Measurements from ENCODE around the gene PAX5. TPM values are rescaled to one million over a fixed set of nuclear protein-coding genes. Genes with fewer than 3 reads are reported as not detected.

Gene PAX5
- total RNA-seq, 1 donor from 2014 or later, result not detected

DNA sequence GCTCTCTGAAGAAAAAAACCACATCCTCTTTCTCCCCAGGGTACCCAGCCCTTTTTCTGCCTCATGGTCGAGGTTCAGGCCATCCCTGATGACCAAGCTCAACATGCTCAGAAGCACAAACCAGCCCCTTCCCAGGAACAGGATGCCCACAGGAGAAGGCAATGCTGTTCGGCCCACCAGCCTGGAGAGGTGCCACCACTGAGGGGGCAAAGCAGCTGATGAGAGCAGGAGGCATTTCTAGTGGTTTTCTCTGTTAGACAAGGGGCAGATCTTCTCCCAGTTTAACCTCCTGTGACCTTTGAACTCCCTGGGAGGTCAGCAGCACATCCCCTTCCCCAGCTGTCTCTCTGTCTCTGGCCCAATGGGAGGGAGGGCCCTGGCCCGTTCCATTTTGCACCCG lies 73.0 kb downstream of the PAX5 start:
- no peaks in the 10 kb centered on the region for H3K9me3 ChIP-seq
- H3K36me3 ChIP-seq, result no peaks in the 10 kb centered on the region
- intact Hi-C loops (cut with DNase I), result no loop called here
- no peak for TF ChIP-seq CTCF (IDR thresholded peaks at IDR 0.05)
- no peak for DNase-seq (ENCODE audit: low spot score in 2 of 2)
- no peaks in the 10 kb centered on the region for H3K27me3 ChIP-seq
- H3K27ac ChIP-seq, result no peak overlapping the region
- no peak overlapping the region for H3K4me3 ChIP-seq
- H3K4me1 ChIP-seq, result no peaks in the 10 kb centered on the region

GRCh38 chr9:36960575-36960955 lies 73.5 kb downstream of the PAX5 start:
- Histone ChIP-seq H3K9me3 (no peaks in the 10 kb centered on the region), H3K36me3 (no peaks in the 10 kb centered on the region), H3K27ac (no peak overlapping the region), H3K4me3 (no peak overlapping the region), H3K27me3 (no peaks in the 10 kb centered on the region), H3K4me1 (no peaks in the 10 kb centered on the region)
- no peak for TF ChIP-seq CTCF (IDR thresholded peaks at IDR 0.05)
- intact Hi-C loops (cut with DNase I), result no loop called here
- no peak for DNase-seq (ENCODE audit: low spot score in 2 of 2)

DNA sequence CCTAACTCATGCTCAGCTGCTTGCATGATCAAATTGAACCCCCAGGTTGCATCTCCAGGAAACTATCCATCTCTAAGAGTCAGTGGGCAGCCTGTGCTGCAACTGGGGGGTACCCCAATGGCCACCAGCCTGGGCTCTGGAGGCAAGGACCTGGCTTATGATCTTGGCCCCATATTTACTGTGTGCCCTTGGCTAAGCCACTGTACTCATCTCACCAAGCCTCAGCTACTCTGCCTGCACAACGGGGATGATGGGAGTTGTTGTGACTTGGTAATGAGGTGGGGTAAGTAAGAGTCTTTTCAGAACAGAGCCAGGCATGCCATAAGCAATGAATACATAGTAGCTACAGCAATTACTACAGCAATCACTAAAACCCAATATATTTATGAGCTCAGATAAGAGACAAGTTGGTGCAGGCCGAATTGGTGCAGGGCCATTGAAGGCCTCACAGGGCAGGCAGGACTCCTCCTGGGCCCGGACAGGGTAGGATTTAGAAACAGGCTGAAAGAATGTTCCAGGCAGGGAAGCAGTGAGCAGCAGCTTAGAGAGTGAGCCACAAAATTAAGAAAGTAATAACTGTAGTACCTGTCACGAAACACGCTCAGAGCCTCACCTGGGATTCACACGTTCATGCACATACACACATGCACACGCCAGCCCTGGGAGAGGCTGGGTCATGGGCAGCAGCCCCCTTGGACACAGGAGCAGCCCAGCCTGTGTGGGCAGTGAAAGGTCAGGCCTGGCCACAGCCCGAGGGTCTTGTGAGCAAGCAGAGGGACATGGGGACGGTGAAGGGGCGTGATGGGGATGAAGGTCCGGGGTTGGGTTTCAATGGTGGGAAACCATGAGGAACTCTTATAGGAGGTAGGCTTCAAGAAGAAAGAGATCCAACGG lies 74.1 kb downstream of the PAX5 start:
- Histone ChIP-seq H3K36me3 (no peaks in the 10 kb centered on the region), H3K9me3 (no peaks in the 10 kb centered on the region), H3K27me3 (no peaks in the 10 kb centered on the region), H3K4me3 (no peak overlapping the region), H3K4me1 (no peaks in the 10 kb centered on the region), H3K27ac (no peak overlapping the region)
- no peak for TF ChIP-seq CTCF (IDR thresholded peaks at IDR 0.05)
- intact Hi-C loops (cut with DNase I), result no loop called here
- no peak for DNase-seq (ENCODE audit: low spot score in 2 of 2)

DNA sequence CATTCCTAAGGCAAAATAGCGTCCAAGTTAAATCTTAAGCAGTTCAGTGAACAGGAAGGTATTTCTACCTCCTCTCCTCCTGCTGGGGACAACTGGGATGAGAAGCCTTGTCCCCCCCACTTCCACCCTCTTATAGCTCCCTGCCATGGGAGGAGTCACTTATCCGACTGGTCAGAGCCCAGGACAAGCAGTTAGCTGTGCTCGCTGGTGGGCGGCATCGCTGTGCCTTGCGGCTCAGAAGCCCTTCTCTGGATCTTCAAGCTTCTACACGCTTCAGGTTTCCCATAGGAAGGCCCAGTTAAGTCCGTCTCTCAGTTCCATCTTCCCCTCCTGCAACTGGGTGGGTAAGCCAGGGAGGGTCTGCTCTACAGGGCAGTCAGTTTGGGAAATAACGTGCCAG lies 77.2 kb downstream of the PAX5 start:
- Histone ChIP-seq H3K27ac (no peak overlapping the region), H3K4me1 (no peaks in the 10 kb centered on the region), H3K36me3 (no peaks in the 10 kb centered on the region), H3K27me3 (no peaks in the 10 kb centered on the region), H3K4me3 (no peak overlapping the region), H3K9me3 (no peaks in the 10 kb centered on the region)
- DNase-seq (ENCODE audit: low spot score in 2 of 2), result peak in 1 of 2 donors; percentile 25
- no peak for TF ChIP-seq CTCF (IDR thresholded peaks at IDR 0.05)
- intact Hi-C loops (cut with DNase I), result no loop called here

- intact Hi-C loops (cut with DNase I), result no loop called here
- Histone ChIP-seq H3K9me3 (no peaks in the 10 kb centered on the region), H3K4me3 (no peak overlapping the region), H3K27me3 (no peaks in the 10 kb centered on the region), H3K27ac (no peak overlapping the region), H3K36me3 (no peaks in the 10 kb centered on the region), H3K4me1 (no peaks in the 10 kb centered on the region)
- DNase-seq (ENCODE audit: low spot score in 2 of 2), result no peak
- no peak for TF ChIP-seq CTCF (IDR thresholded peaks at IDR 0.05)
Measured at GRCh38 chr9:36950389-36950788, 83.7 kb downstream of the PAX5 start.

Measured in ascending aorta (tissue), 2 donors.